ENCODE results near the gene ZNF555. TPM values are rescaled to one million over a fixed set of nuclear protein-coding genes. Genes with fewer than 3 reads are reported as not detected.
A peak's percentile ranks its signal among the peaks of the same experiment; 100 is the strongest.

Gene ZNF555
- total and polyA plus RNA-seq, 3 experiments from 2014 or later: 2.5 to 4.5 (median 3.0) TPM

GRCh38 chr19:2823646-2824045, 17.6 kb upstream of the ZNF555 start:
- Histone ChIP-seq H3K9me3 (ENCODE audit: low read length) (no peaks in the 10 kb centered on the region), H3K27ac (ENCODE audit: low read depth, low read length) (no peak overlapping the region), H3K36me3 (ENCODE audit: insufficient read depth, low read length) (no peaks in the 10 kb centered on the region), H3K27me3 (ENCODE audit: insufficient read depth, low read length, poor library complexity, severe bottlenecking) (no peaks in the 10 kb centered on the region), H3K4me3 (ENCODE audit: low read length) (no peak overlapping the region), H3K4me1 (ENCODE audit: insufficient read depth, low read length) (no peaks in the 10 kb centered on the region)
- Mint-ChIP-seq H3K27me3 (no peaks in the 10 kb centered on the region), H3K4me1 (peaks cover 6 to 18% (median 7%) of the 10 kb centered on the region in 3 donors), H3K36me3 (peaks cover 12 to 19% (median 12%) of the 10 kb centered on the region in 3 donors), H3K4me3 (peak overlapping the region in 1 of 7 donors; percentile 41), H3K9me3 (no peaks in the 10 kb centered on the region), H3K27ac (peak overlapping the region in 2 of 8 donors; percentile 21 to 77)
- DNase-seq: no peak
- ChIA-PET POLR2A (no interaction called here), CTCF (interaction anchor here (1.4 kb wide), 1 partner anchor 18 kb away, joined by 4 read pairs; the partner anchor contains the start of gene ZNF555)

GRCh38 chr19:2824129-2824528, 17.1 kb upstream of the ZNF555 start:
- Mint-ChIP-seq H3K9me3 (no peaks in the 10 kb centered on the region), H3K4me1 (peaks cover 6 to 18% (median 7%) of the 10 kb centered on the region in 3 donors), H3K4me3 (peak overlapping the region in 2 of 7 donors; percentile 40 to 54), H3K36me3 (peaks cover 12 to 19% (median 14%) of the 10 kb centered on the region in 3 donors), H3K27me3 (no peaks in the 10 kb centered on the region), H3K27ac (no peak overlapping the region)
- Histone ChIP-seq H3K27ac (ENCODE audit: low read depth, low read length) (no peak overlapping the region), H3K9me3 (ENCODE audit: low read length) (no peaks in the 10 kb centered on the region), H3K4me3 (ENCODE audit: low read length) (no peak overlapping the region), H3K36me3 (ENCODE audit: insufficient read depth, low read length) (no peaks in the 10 kb centered on the region), H3K4me1 (ENCODE audit: insufficient read depth, low read length) (no peaks in the 10 kb centered on the region), H3K27me3 (ENCODE audit: insufficient read depth, low read length, poor library complexity, severe bottlenecking) (no peaks in the 10 kb centered on the region)
- ChIA-PET POLR2A (no interaction called here), CTCF (no interaction called here)
- DNase-seq: no peak

GRCh38 chr19:2827022-2827421, 14.3 kb upstream of the ZNF555 start:
- CTCF ChIA-PET: no interaction called here
- peaks cover under 1% of the 10 kb centered on the region for H3K9me3 ChIP-seq (ENCODE audit: low read length)
- H3K4me3 ChIP-seq (ENCODE audit: low read length): no peak overlapping the region
- peaks cover 14 to 23% (median 19%) of the 10 kb centered on the region in 3 donors for H3K36me3 Mint-ChIP-seq
- POLR2A ChIA-PET: no interaction called here
- no peaks in the 10 kb centered on the region for H3K36me3 ChIP-seq (ENCODE audit: insufficient read depth, low read length)
- no peak overlapping the region for H3K27ac ChIP-seq (ENCODE audit: low read depth, low read length)
- no peak for DNase-seq
- H3K9me3 Mint-ChIP-seq: peaks cover 0 to 8% (median 2%) of the 10 kb centered on the region in 5 donors
- H3K27me3 Mint-ChIP-seq: no peaks in the 10 kb centered on the region
- no peaks in the 10 kb centered on the region for H3K27me3 ChIP-seq (ENCODE audit: insufficient read depth, low read length, poor library complexity, severe bottlenecking)
- no peak overlapping the region for H3K27ac Mint-ChIP-seq
- H3K4me1 Mint-ChIP-seq: peaks cover 0 to 3% (median 3%) of the 10 kb centered on the region in 3 donors
- no peaks in the 10 kb centered on the region for H3K4me1 ChIP-seq (ENCODE audit: insufficient read depth, low read length)
- no peak overlapping the region for H3K4me3 Mint-ChIP-seq

GRCh38 chr19:2827840-2828489, 13.3 kb upstream of the ZNF555 start:
- H3K4me1 ChIP-seq (ENCODE audit: insufficient read depth, low read length): no peaks in the 10 kb centered on the region
- H3K27ac ChIP-seq (ENCODE audit: low read depth, low read length): no peak overlapping the region
- Mint-ChIP-seq H3K36me3 (peaks cover 16 to 32% (median 28%) of the 10 kb centered on the region in 3 donors), H3K27me3 (peaks cover 0 to 1% of the 10 kb centered on the region in 2 donors), H3K4me3 (no peak overlapping the region), H3K27ac (peak overlapping the region in 1 of 8 donors; percentile 70), H3K4me1 (peaks cover 0 to 3% (median 3%) of the 10 kb centered on the region in 3 donors), H3K9me3 (peaks cover 0 to 16% (median 8%) of the 10 kb centered on the region in 5 donors)
- ChIA-PET CTCF (no interaction called here), POLR2A (no interaction called here)
- H3K27me3 ChIP-seq (ENCODE audit: insufficient read depth, low read length, poor library complexity, severe bottlenecking): no peaks in the 10 kb centered on the region
- H3K4me3 ChIP-seq (ENCODE audit: low read length): no peak overlapping the region
- no peak for DNase-seq
- peaks cover 4% of the 10 kb centered on the region for H3K36me3 ChIP-seq (ENCODE audit: insufficient read depth, low read length)
- H3K9me3 ChIP-seq (ENCODE audit: low read length): peaks cover 10% of the 10 kb centered on the region

GRCh38 chr19:2834294-2834871, 6.9 kb upstream of the ZNF555 start:
- no peak overlapping the region for H3K27ac Mint-ChIP-seq
- peaks cover 13 to 63% (median 49%) of the 10 kb centered on the region in 5 donors for H3K9me3 Mint-ChIP-seq
- Histone ChIP-seq H3K4me3 (ENCODE audit: low read length) (no peak overlapping the region), H3K4me1 (ENCODE audit: insufficient read depth, low read length) (no peaks in the 10 kb centered on the region), H3K36me3 (ENCODE audit: insufficient read depth, low read length) (peaks cover 14% of the 10 kb centered on the region), H3K27me3 (ENCODE audit: insufficient read depth, low read length, poor library complexity, severe bottlenecking) (no peaks in the 10 kb centered on the region), H3K27ac (ENCODE audit: low read depth, low read length) (no peak overlapping the region), H3K9me3 (ENCODE audit: low read length) (peaks cover 30% of the 10 kb centered on the region)
- H3K4me1 Mint-ChIP-seq: no peaks in the 10 kb centered on the region
- POLR2A ChIA-PET: interaction anchor here (0.6 kb wide), 1 partner anchor 9 kb away, joined by 3 read pairs; no protein-coding TSS in a partner anchor
- CTCF ChIA-PET: interaction anchor here (1.2 kb wide), 2 partner anchors 13 to 15 kb away, joined by 3 read pairs; partner anchors contain the start of gene ZNF554
- peaks cover 0 to 1% of the 10 kb centered on the region in 2 donors for H3K27me3 Mint-ChIP-seq
- H3K36me3 Mint-ChIP-seq: peaks cover 11 to 42% (median 41%) of the 10 kb centered on the region in 3 donors
- DNase-seq: no peak
- no peak overlapping the region for H3K4me3 Mint-ChIP-seq

GRCh38 chr19:2837430-2837829, 3.8 kb upstream of the ZNF555 start:
- peaks cover 0 to 1% of the 10 kb centered on the region in 2 donors for H3K27me3 Mint-ChIP-seq
- ChIA-PET POLR2A (no interaction called here), CTCF (interaction anchor here (0.9 to 1.2 kb wide), 2 partner anchors 16 to 25 kb away, joined by 3 read pairs; no protein-coding TSS in a partner anchor)
- no peak overlapping the region for H3K4me3 Mint-ChIP-seq
- no peak overlapping the region for H3K27ac Mint-ChIP-seq
- H3K36me3 Mint-ChIP-seq: peaks cover 9 to 42% (median 34%) of the 10 kb centered on the region in 3 donors
- Histone ChIP-seq H3K36me3 (ENCODE audit: insufficient read depth, low read length) (peaks cover 14% of the 10 kb centered on the region), H3K27me3 (ENCODE audit: insufficient read depth, low read length, poor library complexity, severe bottlenecking) (no peaks in the 10 kb centered on the region), H3K4me1 (ENCODE audit: insufficient read depth, low read length) (peaks cover 12% of the 10 kb centered on the region), H3K9me3 (ENCODE audit: low read length) (peaks cover 26% of the 10 kb centered on the region), H3K4me3 (ENCODE audit: low read length) (no peak overlapping the region), H3K27ac (ENCODE audit: low read depth, low read length) (no peak overlapping the region)
- H3K4me1 Mint-ChIP-seq: peaks cover 4 to 11% (median 6%) of the 10 kb centered on the region in 3 donors
- peaks cover 13 to 52% (median 46%) of the 10 kb centered on the region in 5 donors for H3K9me3 Mint-ChIP-seq
- no peak for DNase-seq

- DNase-seq: no peak
- ChIA-PET POLR2A (interaction anchor here (0.6 kb wide), 1 partner anchor 642 kb away, joined by 4 read pairs; no protein-coding TSS in a partner anchor), CTCF (interaction anchor here (0.7 to 1.3 kb wide), 6 partner anchors 10 to 212 kb away, joined by 3 to 4 read pairs (median 3); no protein-coding TSS in a partner anchor)
- H3K27me3 ChIP-seq (ENCODE audit: insufficient read depth, low read length, poor library complexity, severe bottlenecking): no peaks in the 10 kb centered on the region
- H3K27ac Mint-ChIP-seq: peak overlapping the region in 3 of 8 donors; percentile 43 to 75 (median 48)
- peak overlapping the region; percentile 74 to 89 (median 78) for H3K4me3 Mint-ChIP-seq
- H3K27ac ChIP-seq (ENCODE audit: low read depth, low read length): peak overlapping the region; percentile 43
- H3K36me3 ChIP-seq (ENCODE audit: insufficient read depth, low read length): no peaks in the 10 kb centered on the region
- peaks cover 15 to 34% (median 24%) of the 10 kb centered on the region in 3 donors for H3K4me1 Mint-ChIP-seq
- peaks cover under 1 to 22% (median 3%) of the 10 kb centered on the region in 3 donors for H3K36me3 Mint-ChIP-seq
- peaks cover 15% of the 10 kb centered on the region for H3K4me1 ChIP-seq (ENCODE audit: insufficient read depth, low read length)
- H3K9me3 ChIP-seq (ENCODE audit: low read length): no peaks in the 10 kb centered on the region
- no peaks in the 10 kb centered on the region for H3K27me3 Mint-ChIP-seq
- peak overlapping the region; percentile 69 for H3K4me3 ChIP-seq (ENCODE audit: low read length)
- H3K9me3 Mint-ChIP-seq: peaks cover 0 to 8% (median 5%) of the 10 kb centered on the region in 5 donors
Observed at GRCh38 chr19:2841855-2842574, 740 bp downstream of the ZNF555 start.

All from CD8-positive, alpha-beta memory T cell (primary cell).